NCI-H187 (cell line): ENCODE measurements around the gene PIGQ.

Source experiments
- DNase-seq, 2 experiments: peaks; one replicate each; lab custom pipeline; 2025; lab: John Stamatoyannopoulos, UW

The PIGQ gene

GRCh38 chr16:628321-629061, 58.7 kb downstream of the PIGQ start:
- DNase-seq = no peak

- DNase-seq = no peak
Observed at GRCh38 chr16:629185-629832, 59.5 kb downstream of the PIGQ start.

- DNase-seq = no peak
Observed at GRCh38 chr16:629833-630248, 60.1 kb downstream of the PIGQ start.

GRCh38 chr16:630249-630814, 60.6 kb downstream of the PIGQ start:
- DNase-seq = no peak

GRCh38 chr16:630815-631405, 61.1 kb downstream of the PIGQ start, which contains the start of gene WFIKKN1:
WFIKKN1 (plus strand) TSS chr16:630985; CDS start chr16:631254, 269 bp downstream.
- DNase-seq = no peak

DNA sequence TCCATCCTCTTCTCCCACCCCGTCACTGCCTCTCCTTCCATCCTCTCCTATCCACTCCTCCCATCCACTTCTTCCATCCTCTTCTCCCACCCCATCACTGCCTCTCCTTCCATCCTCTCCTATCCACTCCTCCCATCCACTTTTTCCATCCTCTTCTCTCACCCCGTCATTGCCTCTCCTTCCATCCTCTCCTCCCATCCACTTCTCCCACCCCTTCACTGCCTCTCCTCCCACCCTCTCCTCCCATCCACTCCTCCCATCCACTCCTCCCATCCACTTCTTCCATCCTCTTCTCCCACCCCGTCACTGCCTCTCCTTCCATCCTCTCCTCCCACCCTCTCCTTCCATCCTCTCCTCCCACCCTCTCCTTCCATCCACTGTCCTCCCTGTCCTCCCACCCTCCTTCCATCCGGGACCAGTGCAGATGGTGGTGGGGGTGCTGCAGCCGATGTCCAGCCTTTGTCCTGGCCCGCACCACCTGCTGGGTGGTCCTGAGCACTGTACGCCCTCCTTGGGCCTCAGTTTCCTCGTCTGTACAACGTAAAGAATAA, 62.1 kb downstream of the PIGQ start:
- no peak for DNase-seq

GRCh38 chr16:632486-633335, 62.9 kb downstream of the PIGQ start:
- DNase-seq = no peak

DNA sequence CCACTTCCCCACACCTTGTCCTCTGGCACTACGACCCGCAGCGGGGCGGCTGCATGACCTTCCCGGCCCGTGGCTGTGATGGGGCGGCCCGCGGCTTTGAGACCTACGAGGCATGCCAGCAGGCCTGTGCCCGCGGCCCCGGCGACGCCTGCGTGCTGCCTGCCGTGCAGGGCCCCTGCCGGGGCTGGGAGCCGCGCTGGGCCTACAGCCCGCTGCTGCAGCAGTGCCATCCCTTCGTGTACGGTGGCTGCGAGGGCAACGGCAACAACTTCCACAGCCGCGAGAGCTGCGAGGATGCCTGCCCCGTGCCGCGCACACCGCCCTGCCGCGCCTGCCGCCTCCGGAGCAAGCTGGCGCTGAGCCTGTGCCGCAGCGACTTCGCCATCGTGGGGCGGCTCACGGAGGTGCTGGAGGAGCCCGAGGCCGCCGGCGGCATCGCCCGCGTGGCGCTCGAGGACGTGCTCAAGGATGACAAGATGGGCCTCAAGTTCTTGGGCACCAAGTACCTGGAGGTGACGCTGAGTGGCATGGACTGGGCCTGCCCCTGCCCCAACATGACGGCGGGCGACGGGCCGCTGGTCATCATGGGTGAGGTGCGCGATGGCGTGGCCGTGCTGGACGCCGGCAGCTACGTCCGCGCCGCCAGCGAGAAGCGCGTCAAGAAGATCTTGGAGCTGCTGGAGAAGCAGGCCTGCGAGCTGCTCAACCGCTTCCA, 63.7 kb downstream of the PIGQ start:
- no peak for DNase-seq
